GM21360 (cell line): ENCODE measurements around the gene TRIM49C.
"Not testable (repeated sequence)": the region's sequence is repeated elsewhere in the genome, so short reads cannot be mapped to it uniquely, and the experiment has no call there.

Source experiments
- ATAC-seq: cut with Tn5 transposase; IDR thresholded peaks from one replicate; pipeline ENCODE4 v1.9.1; 2021; ENCODE audit warnings: mild to moderate bottlenecking, moderate library complexity; ENCODE audit not compliant: unreplicated experiment

The TRIM49C gene

DNA sequence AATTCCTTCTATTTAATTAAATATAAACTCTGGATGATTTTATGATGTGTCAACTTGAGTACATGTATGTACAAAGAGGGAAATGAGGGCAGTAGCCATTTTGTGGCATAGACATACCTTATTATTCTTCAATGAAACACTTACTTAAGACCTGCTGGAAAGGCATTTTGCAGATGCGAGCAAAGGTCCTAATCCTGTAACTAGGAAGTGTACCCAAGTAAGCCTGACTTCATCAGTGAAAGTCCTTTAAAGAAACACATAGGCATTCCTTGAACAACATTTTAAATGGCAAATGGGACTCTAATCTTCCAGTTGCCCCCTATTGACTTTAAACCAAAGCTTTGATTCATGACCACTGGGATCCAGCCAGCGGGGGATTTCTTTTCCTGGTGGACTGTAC lies at the start of gene TRIM49C:
TRIM49C (plus strand) TSS at position 301 of the 400 bp plus-strand sequence. CDS start 4,106 bp downstream, outside the sequence.
- ATAC-seq: not testable (repeated sequence)

GRCh38 chr11:90024184-90024583 lies 6.7 kb upstream of the TRIM49C start:
- not testable (repeated sequence) for ATAC-seq

GRCh38 chr11:90051591-90052209 lies 20.8 kb downstream of the TRIM49C start:
- not testable (repeated sequence) for ATAC-seq

DNA sequence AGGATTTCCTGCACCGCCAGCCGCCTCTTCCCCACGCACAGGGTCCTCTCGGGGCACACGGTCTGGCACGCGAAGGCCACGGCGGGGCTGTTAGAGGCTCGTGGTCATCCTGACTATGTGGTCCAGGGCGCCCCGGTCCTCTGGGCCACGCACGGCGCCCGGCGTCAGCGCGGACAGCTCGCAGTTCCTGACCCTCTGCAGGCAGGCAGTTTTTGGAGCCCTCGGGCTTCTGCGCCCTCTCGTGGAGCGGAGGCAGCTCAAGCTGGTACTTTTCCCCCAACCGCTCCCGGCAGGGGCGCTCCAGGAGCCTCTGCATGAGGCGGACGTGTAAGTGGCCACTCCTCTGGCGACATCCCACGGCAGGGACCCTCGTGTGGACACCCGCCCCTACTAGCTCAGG lies 21.4 kb downstream of the TRIM49C start:
- ATAC-seq: not testable (repeated sequence)

DNA sequence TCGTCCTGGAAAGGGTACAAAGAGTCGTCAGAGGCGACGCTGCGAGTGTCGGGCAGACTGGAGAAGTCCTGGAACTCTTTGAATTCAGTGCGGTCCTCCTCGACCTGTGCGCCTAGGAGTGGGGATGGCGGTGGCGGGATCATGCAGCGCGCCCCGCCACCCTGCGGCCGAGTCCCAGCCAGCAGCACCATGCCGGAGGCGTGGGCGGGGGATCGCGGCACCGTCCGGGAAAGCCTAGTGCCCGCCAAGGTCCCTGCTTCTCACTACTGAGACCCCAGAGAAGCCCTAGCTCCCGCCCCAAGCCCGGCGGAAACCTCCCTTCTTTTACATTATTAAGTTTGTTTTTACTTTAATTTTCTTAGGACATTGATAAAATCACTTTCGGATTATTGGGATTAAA lies 22.6 kb downstream of the TRIM49C start:
- ATAC-seq: not testable (repeated sequence)

DNA sequence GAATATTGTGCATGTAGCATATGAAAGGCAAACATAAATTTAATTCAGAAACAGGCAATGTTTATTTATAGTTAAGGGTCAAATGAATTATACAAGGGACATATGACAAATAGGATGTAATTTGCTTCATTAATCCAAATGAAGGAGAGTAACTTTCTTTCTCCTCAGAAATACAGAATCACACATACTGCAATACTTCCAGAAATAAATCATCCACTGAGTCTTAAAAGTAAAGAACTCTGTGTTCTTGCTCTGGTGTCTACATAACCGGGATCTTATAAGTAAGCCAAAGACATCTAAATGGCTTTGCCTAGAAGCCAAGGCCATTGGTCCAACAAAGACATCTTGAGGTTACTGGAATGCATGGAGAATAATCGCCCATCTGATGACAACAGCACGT lies 54.7 kb downstream of the TRIM49C start, which contains the start of gene UBTFL1:
UBTFL1 (plus strand) TSS at position 301 of the 400 bp plus-strand sequence; CDS start at position 301, 0 bp downstream.
- not testable (repeated sequence) for ATAC-seq

- not testable (repeated sequence) for ATAC-seq
Observed at GRCh38 chr11:90088731-90089130, 57.8 kb downstream of the TRIM49C start.
